Measurements from ENCODE around the gene STS.

STS gene

DNA sequence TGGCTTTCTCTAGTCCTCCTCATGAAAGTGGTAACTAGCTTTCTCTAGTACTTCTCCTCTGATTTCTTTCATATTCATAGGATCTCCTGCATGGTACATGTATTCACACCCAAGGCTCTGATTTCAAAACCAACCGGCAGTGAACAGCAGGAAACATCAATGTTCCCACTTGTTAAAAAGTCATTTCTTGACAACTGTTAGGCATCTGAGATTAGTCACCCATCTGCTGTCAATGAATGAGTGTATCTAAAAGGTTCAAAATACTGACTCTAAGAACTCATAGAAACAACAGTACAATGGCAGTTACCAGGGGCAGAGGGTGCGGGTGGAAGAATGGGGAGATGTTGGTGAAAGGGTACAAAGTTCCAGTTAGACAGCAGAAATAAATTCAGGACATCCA lies 31.9 kb downstream of the STS start:
- no peak for DNase-seq (ENCODE audit: low read depth)

DNA sequence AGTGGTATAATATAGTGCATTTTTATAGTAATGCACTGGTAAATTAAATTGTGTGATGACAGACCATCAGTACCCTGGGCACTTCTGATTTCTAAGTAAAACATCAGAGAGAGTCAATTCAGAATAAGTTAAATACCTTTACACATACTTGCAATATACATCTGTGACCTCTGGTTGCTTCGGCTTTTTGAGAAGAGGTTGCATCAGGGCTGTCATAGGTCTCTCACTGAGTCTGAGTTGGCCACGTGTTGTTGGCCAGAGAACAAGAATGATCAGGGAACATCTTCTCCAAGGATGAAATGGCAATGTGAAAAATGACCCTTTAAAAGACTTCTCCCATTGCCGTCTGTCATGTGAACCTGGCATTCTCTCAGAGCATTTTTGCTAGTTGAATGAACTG lies 37.3 kb downstream of the STS start:
- DNase-seq (ENCODE audit: low read depth) = no peak

DNA sequence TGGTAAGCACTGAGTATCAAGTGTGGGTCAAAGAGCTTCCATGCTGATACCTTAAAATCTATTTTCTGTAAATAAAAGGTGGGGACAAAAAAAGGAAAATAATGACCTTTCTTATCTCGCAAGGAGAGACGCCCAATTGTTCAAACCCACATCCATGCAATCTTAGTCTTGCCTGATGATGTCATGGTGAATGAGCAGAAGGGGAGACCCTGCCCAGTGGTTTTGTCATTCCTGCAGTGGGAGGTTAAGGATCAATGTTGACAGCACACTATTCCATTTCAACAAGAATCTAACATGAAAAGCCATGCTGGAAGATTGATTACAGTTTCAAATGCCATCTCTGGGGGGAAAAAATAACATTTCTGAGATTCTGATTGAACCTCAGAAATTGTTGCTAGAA lies 41.2 kb downstream of the STS start:
- no peak for DNase-seq (ENCODE audit: low read depth)

DNA sequence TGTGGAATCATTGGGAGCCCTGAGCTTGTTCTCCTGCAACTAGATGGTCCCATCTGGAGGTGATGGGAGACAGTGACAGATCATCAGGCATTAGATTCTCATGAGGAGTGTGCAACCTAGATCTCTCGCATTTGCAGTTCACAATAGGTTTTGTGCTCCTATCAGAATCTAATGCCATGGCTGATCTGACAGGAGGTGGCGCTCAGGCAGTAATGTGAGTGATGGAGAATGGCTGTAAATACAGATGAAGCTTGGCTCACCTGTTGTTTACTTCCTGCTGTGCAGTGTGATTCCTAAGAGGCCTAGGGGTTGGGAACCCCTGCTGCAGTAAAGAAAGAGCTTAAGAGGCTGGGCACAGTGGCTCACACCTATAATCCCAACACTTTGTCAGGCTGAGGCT lies 42.6 kb downstream of the STS start:
- no peak for DNase-seq (ENCODE audit: low read depth)

DNA sequence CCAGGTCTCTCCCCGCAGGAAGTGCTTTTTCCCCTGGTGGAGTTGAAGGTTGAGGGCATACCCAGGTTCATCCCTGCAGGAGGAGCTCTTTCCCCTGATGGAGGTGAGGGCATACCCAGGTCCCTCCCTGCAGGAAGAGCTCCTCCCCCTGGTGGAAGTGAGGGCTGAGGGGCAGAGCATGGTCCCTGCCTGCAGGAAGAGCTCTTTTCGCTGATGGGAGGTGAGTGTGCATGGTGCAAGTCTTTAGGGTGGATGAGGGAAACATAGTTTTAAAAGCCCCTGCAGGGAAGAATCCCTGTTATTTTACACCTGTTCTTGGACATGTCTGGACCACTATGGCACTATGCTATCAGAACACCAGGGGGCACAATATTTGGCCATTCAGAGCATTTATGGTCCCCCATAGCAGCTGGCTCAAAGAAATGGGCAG lies 44.2 kb downstream of the STS start:
- DNase-seq (ENCODE audit: low read depth) = no peak

- DNase-seq (ENCODE audit: low read depth) = no peak
Observed at GRCh38 chrX:7192871-7193270, 45.4 kb downstream of the STS start.

DNA sequence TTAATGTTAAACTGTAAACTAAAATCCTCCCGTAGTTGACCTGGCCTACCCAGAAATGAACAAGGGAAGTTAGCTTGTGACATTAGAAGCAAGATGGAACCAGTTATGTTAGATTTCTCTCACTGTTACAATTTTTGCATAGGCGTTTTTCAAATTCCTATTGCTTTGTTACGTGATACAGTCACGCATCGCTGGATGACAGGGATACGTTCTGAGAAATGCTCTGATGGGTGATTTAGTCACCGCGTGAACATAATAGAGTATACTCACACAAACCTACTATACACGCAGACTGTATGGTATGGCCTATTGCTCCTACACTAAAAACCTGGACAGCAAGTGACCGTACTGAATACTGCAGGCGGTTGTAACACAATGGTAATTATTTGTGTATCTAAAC lies 47.1 kb downstream of the STS start:
- no peak for DNase-seq (ENCODE audit: low read depth)
